ENCODE results near the gene SMCO4.

- no peak for TF ChIP-seq EZH2 (IDR thresholded peaks at IDR 0.05; ENCODE audit: borderline replicate concordance, low read depth, low read length, poor library complexity, severe bottlenecking)
- no peak for TF ChIP-seq CTCF (conservative IDR thresholded peaks at IDR 0.05; ENCODE audit: low read depth, low read length)
These were observed 51.2 kb downstream of the SMCO4 start for GRCh38 chr11:93491973-93492372.
